H9 (cell line): Measurements from ENCODE around the gene PLEKHO2. TPM values are rescaled to one million over a fixed set of nuclear protein-coding genes. Genes with fewer than 3 reads are reported as not detected.

Experiments
- DNase-seq: peaks from one replicate; pipeline ENCODE4 v3.0.0-alpha.2; 2017
- H2AFZ ChIP-seq: one replicate; pipeline ENCODE4 v1.6.1; 2013; ENCODE audit warnings: mild to moderate bottlenecking, low read length, control low read depth, moderate library complexity
- H2AK5ac ChIP-seq: 2 replicates; pipeline ENCODE4 v1.6.1; 2013; ENCODE audit warnings: low read length, control low read depth, mixed read lengths; ENCODE audit not compliant: insufficient read length
- H2BK120ac ChIP-seq: one replicate; pipeline ENCODE4 v1.6.1; 2013; ENCODE audit warnings: low read depth, mild to moderate bottlenecking, low read length, control low read depth, inconsistent platforms; ENCODE audit not compliant: poor library complexity, severe bottlenecking
- H2BK12ac ChIP-seq: 2 replicates; pipeline ENCODE4 v1.6.1; 2013; ENCODE audit warnings: low read length, control low read depth, mixed read lengths, low read depth; ENCODE audit not compliant: insufficient read length
- H2BK15ac ChIP-seq: 2 replicates; pipeline ENCODE4 v1.6.1; 2013; ENCODE audit warnings: low read depth, low read length, control low read depth
- H2BK20ac ChIP-seq: one replicate; pipeline ENCODE4 v1.6.1; 2013; ENCODE audit warnings: low read depth, mild to moderate bottlenecking, low read length, control low read depth, inconsistent platforms; ENCODE audit not compliant: poor library complexity, severe bottlenecking
- H2BK5ac ChIP-seq: 2 replicates; pipeline ENCODE4 v1.6.1; 2013; ENCODE audit warnings: low read length, control low read depth, mixed read lengths; ENCODE audit not compliant: insufficient read length
- H3K14ac ChIP-seq: 2 replicates; pipeline ENCODE4 v1.6.1; 2013; ENCODE audit warnings: low read length, control low read depth; ENCODE audit not compliant: insufficient read depth
- H3K18ac ChIP-seq: 2 replicates; pipeline ENCODE4 v1.6.1; 2013; ENCODE audit warnings: low read depth, mild to moderate bottlenecking, mixed read lengths, low read length, control low read depth; ENCODE audit not compliant: insufficient read length
- H3K23ac ChIP-seq: 2 replicates; pipeline ENCODE4 v1.6.1; 2013; ENCODE audit warnings: low read length, control low read depth, mixed read lengths, low read depth; ENCODE audit not compliant: insufficient read length
- H3K23me2 ChIP-seq: 2 replicates; pipeline ENCODE4 v1.6.1; 2013; ENCODE audit warnings: low read depth, mild to moderate bottlenecking, mixed read lengths, low read length, control low read depth; ENCODE audit not compliant: insufficient read length, poor library complexity, severe bottlenecking
- H3K27ac ChIP-seq: 2 replicates; pipeline ENCODE4 v1.5.1; 2013; ENCODE audit warnings: low read length, control low read depth, mixed read lengths, low read depth; ENCODE audit not compliant: insufficient read length
- H3K27me3 ChIP-seq: 2 replicates; pipeline ENCODE4 v1.6.1; 2013; ENCODE audit warnings: low read length, control low read depth, inconsistent platforms; ENCODE audit not compliant: insufficient read depth
- H3K4ac ChIP-seq: 2 replicates; pipeline ENCODE4 v1.6.1; 2013; ENCODE audit warnings: low read depth, mild to moderate bottlenecking, control low read depth, inconsistent platforms, low read length, moderate library complexity
- H3K4me1 ChIP-seq: 2 replicates; pipeline ENCODE4 v1.6.1; 2013; ENCODE audit warnings: low read length, control low read depth, inconsistent platforms; ENCODE audit not compliant: insufficient read depth
- H3K4me2 ChIP-seq: 2 replicates; pipeline ENCODE4 v1.6.1; 2013; ENCODE audit warnings: low read length, control low read depth, mixed read lengths; ENCODE audit not compliant: insufficient read length, insufficient read depth
- H3K56ac ChIP-seq: 2 replicates; pipeline ENCODE4 v1.6.1; 2013; ENCODE audit warnings: low read depth, mild to moderate bottlenecking, mixed read lengths, low read length, control low read depth; ENCODE audit not compliant: insufficient read length
- H3K79me1 ChIP-seq: 2 replicates; pipeline ENCODE4 v1.6.1; 2013; ENCODE audit warnings: low read depth, mild to moderate bottlenecking, moderate library complexity, low read length, control low read depth, inconsistent platforms; ENCODE audit not compliant: insufficient read depth, poor library complexity, severe bottlenecking
- H3K79me2 ChIP-seq: 2 replicates; pipeline ENCODE4 v1.6.1; 2013; ENCODE audit warnings: low read length, control low read depth, inconsistent platforms; ENCODE audit not compliant: insufficient read depth
- H3K9ac ChIP-seq: 2 replicates; pipeline ENCODE4 v1.6.1; 2013; ENCODE audit warnings: low read length, control low read depth, mixed read lengths; ENCODE audit not compliant: insufficient read length; ENCODE audit errors: extremely low read depth
- H3K9me3 ChIP-seq: one replicate; pipeline ENCODE4 v1.6.1; 2013; ENCODE audit warnings: low read depth, low read length, inconsistent platforms; ENCODE audit not compliant: control insufficient read depth
- H3T11ph ChIP-seq: one replicate; pipeline ENCODE4 v1.6.1; 2013; ENCODE audit warnings: mild to moderate bottlenecking, low read length, control low read depth, inconsistent platforms
- H4K20me1 ChIP-seq: one replicate; pipeline ENCODE4 v1.6.1; 2013; ENCODE audit not compliant: control insufficient read depth, insufficient read length, insufficient read depth
- H4K5ac ChIP-seq: 2 replicates; pipeline ENCODE4 v1.6.1; 2013; ENCODE audit warnings: low read depth, mild to moderate bottlenecking, mixed read lengths, low read length, control low read depth; ENCODE audit not compliant: insufficient read length
- H4K8ac ChIP-seq: replicated peaks from 2 replicates; pipeline ENCODE4 v1.6.1; 2013; ENCODE audit warnings: low read length, control low read depth, mixed read lengths, low read depth; ENCODE audit not compliant: insufficient read length
- H4K91ac ChIP-seq: 2 replicates; pipeline ENCODE4 v1.6.1; 2013; ENCODE audit warnings: low read depth, mild to moderate bottlenecking, moderate library complexity, mixed read lengths, low read length, control low read depth; ENCODE audit not compliant: insufficient read length
- H3K27ac Mint-ChIP-seq, 3 experiments: 2 replicates in 2 of 3; 3 replicates in 1 of 3; pipeline ENCODE4 v1.8.0; 2020 to 2021; ENCODE audit warnings: mixed read lengths in 3 of 3, mild to moderate bottlenecking in 1 of 3, moderate library complexity in 1 of 3
- H3K27me3 Mint-ChIP-seq: 2 replicates; pipeline ENCODE4 v1.8.0; 2021; ENCODE audit warnings: low read depth, mild to moderate bottlenecking, moderate library complexity, mixed read lengths
- H3K36me3 Mint-ChIP-seq, 3 experiments: 2 replicates in 2 of 3; 3 replicates in 1 of 3; pipeline ENCODE4 v1.8.0; 2020 to 2021; ENCODE audit warnings: low read depth in 3 of 3, mixed read lengths in 3 of 3; ENCODE audit not compliant: insufficient read depth in 1 of 3
- H3K4me1 Mint-ChIP-seq, 2 experiments: 2 replicates each; pipeline ENCODE4 v1.8.0; 2020; ENCODE audit warnings: mixed read lengths in 2 of 2
- H3K4me3 Mint-ChIP-seq, 2 experiments: 2 replicates in 1 of 2; 3 replicates in 1 of 2; pipeline ENCODE4 v1.8.0; 2020 to 2021; ENCODE audit warnings: mild to moderate bottlenecking in 2 of 2, mixed read lengths in 2 of 2, moderate library complexity in 1 of 2
- H3K9me3 Mint-ChIP-seq, 2 experiments: 2 replicates in 1 of 2; 3 replicates in 1 of 2; pipeline ENCODE4 v1.8.0; 2020; ENCODE audit warnings: mild to moderate bottlenecking in 2 of 2, mixed read lengths in 2 of 2, moderate library complexity in 1 of 2
- WGBS: extraction: QIAGEN DNeasy Blood & Tissue Kit; methylation state at CpG from one replicate; pipeline ENCODE4 v1.1.7; 2013; ENCODE audit warnings: missing lambda C conversion rate, low lambda C conversion rate, mixed read lengths; ENCODE audit not compliant: insufficient read length; ENCODE audit errors: extremely low coverage; 5-methylcytosine and 5-hydroxymethylcytosine counted together
- total RNA-seq: library from RNA; stranded (reverse); gene quantifications from 2 replicates; pipeline ENCODE4 v1.2.1, GENCODE V29; 2021
- TF ChIP-seq, protein P1 (sequence below): fragments of 200-600 bp; sonication (generic); conservative IDR thresholded peaks from 3 replicates; pipeline ENCODE4 v1.8.0; 2021; ENCODE audit warnings: antibody characterized with exemption, mild to moderate bottlenecking

Gene PLEKHO2
- total RNA-seq, 1 experiment from 2014 or later = 18.1 TPM

DNA sequence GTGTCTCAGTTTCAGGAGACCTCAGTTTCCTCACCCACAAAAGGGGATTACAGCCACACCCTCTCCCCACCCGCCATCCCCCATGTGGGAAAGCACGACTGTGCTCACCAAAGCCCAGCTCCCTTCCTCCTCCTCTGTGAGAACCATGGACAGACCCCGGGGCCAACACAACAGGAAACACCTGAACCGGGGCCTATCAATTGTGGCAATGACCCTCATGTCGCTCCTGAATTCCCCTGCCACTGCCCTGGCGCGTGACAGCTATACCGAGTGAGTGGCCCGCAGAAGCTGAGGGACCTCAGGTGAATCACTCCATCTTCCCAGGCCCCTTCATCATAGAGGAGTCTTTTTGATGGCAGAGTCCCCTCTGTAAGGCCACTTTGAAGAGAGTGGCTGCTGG is 28.6 kb downstream of the PLEKHO2 start:
- Mint-ChIP-seq H3K36me3 (peaks cover 0 to 7% (median 2%) of the 10 kb centered on the region in 3 experiments; a peak in 5 of 7 replicates), H3K4me3 (no peak overlapping the region), H3K27ac (no peak overlapping the region; a peak in 1 of 7 replicates), H3K27me3 (no peaks in the 10 kb centered on the region), H3K4me1 (peaks cover 35 to 46% of the 10 kb centered on the region in 2 experiments), H3K9me3 (no peaks in the 10 kb centered on the region)
- H3K4me2 ChIP-seq = no peak overlapping the region
- H2AK5ac ChIP-seq = no peak overlapping the region
- H3K56ac ChIP-seq = no peak overlapping the region
- no peak overlapping the region for H3K27ac ChIP-seq
- no peak overlapping the region for H3K18ac ChIP-seq
- no peak overlapping the region for H3K14ac ChIP-seq
- H3T11ph ChIP-seq = no peak overlapping the region
- no peak overlapping the region for H2BK15ac ChIP-seq
- no peak overlapping the region for H4K8ac ChIP-seq
- no peak overlapping the region for H3K23ac ChIP-seq
- no peak for DNase-seq
- H4K5ac ChIP-seq = no peak overlapping the region
- no peak overlapping the region for H4K91ac ChIP-seq
- no CpG with 5 or more reads among the region's 9 CpGs for WGBS
- H2BK120ac ChIP-seq = no peak overlapping the region
- no peak overlapping the region for H3K9ac ChIP-seq
- H3K23me2 ChIP-seq = no peaks in the 10 kb centered on the region
- H3K79me2 ChIP-seq = no peaks in the 10 kb centered on the region
- no peaks in the 10 kb centered on the region for H3K27me3 ChIP-seq
- no peak overlapping the region for H2BK12ac ChIP-seq
- no peak overlapping the region for H3K4ac ChIP-seq
- H2BK20ac ChIP-seq = no peak overlapping the region
- H2BK5ac ChIP-seq = no peak overlapping the region
- H3K79me1 ChIP-seq = no peaks in the 10 kb centered on the region
- H3K9me3 ChIP-seq = no peaks in the 10 kb centered on the region
- H4K20me1 ChIP-seq = no peaks in the 10 kb centered on the region
- H2AFZ ChIP-seq = no peak overlapping the region
- TF ChIP-seq, protein P1, sequence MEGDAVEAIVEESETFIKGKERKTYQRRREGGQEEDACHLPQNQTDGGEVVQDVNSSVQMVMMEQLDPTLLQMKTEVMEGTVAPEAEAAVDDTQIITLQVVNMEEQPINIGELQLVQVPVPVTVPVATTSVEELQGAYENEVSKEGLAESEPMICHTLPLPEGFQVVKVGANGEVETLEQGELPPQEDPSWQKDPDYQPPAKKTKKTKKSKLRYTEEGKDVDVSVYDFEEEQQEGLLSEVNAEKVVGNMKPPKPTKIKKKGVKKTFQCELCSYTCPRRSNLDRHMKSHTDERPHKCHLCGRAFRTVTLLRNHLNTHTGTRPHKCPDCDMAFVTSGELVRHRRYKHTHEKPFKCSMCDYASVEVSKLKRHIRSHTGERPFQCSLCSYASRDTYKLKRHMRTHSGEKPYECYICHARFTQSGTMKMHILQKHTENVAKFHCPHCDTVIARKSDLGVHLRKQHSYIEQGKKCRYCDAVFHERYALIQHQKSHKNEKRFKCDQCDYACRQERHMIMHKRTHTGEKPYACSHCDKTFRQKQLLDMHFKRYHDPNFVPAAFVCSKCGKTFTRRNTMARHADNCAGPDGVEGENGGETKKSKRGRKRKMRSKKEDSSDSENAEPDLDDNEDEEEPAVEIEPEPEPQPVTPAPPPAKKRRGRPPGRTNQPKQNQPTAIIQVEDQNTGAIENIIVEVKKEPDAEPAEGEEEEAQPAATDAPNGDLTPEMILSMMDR = no peak
- H3K4me1 ChIP-seq = peaks cover 12% of the 10 kb centered on the region
